Activated naive CD4-positive, alpha-beta T cell treated with anti-CD3 and anti-CD28 coated beads, Interleukin-2, amount 50 U/mL, for 24 hours (primary cell): ENCODE measurements around the gene MALRD1.

Experiments used
- H3K27ac Mint-ChIP-seq: one replicate; pipeline ENCODE4 v1.8.0; 2021; ENCODE audit warnings: mild to moderate bottlenecking, mixed read lengths
- H3K27me3 Mint-ChIP-seq: one replicate; pipeline ENCODE4 v1.8.0; 2021; ENCODE audit warnings: mixed read lengths
- H3K36me3 Mint-ChIP-seq: one replicate; pipeline ENCODE4 v1.8.0; 2021; ENCODE audit warnings: mixed read lengths
- H3K4me1 Mint-ChIP-seq: one replicate; pipeline ENCODE4 v1.8.0; 2021; ENCODE audit warnings: mixed read lengths
- H3K4me3 Mint-ChIP-seq: one replicate; pipeline ENCODE4 v1.8.0; 2021; ENCODE audit warnings: mild to moderate bottlenecking, mixed read lengths
- H3K9me3 Mint-ChIP-seq: one replicate; pipeline ENCODE4 v1.8.0; 2021; ENCODE audit warnings: mixed read lengths

The MALRD1 gene

DNA sequence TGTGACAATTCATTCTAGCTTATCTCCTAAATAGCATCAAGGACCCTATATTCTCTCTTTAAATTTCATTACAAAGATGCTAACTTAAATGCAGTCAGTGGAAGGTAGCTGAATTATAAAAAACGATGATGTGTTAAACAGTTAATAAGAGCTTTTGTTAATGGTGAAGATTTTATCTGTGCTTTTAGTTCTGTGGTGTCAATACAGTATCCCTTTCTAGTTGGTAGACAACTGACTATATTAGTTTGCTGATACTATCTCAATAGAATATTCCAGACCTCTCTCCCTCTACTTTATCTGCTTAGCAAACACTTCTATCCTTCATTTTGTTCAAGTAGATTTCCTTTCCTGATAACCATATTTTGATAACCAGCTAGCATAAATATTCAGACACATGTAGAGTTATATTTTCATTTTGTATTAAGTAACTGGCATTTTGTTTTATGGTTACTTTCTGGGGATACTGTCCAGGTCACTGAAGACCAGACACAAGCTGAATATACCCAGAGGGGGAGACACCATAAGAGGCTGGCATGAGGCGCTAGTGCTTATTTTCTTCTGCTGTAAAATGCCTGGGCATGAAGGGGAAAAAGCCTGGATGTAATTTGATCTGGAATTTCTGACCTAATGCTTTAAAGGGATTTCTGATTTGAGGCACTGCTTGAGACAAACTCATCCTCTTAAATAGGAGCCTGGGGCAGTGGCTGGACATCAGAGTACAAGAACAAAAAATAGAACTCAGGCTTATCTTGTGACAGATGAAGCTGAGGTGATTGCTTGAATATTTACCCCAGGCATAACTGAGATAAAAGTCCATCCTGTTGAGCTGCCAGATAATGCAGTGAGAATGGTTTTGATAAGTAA lies 197.5 kb downstream of the MALRD1 start:
- Mint-ChIP-seq H3K4me3 (no peak overlapping the region), H3K36me3 (no peaks in the 10 kb centered on the region), H3K9me3 (peaks cover 10% of the 10 kb centered on the region), H3K4me1 (no peaks in the 10 kb centered on the region), H3K27me3 (no peaks in the 10 kb centered on the region), H3K27ac (no peak overlapping the region)

DNA sequence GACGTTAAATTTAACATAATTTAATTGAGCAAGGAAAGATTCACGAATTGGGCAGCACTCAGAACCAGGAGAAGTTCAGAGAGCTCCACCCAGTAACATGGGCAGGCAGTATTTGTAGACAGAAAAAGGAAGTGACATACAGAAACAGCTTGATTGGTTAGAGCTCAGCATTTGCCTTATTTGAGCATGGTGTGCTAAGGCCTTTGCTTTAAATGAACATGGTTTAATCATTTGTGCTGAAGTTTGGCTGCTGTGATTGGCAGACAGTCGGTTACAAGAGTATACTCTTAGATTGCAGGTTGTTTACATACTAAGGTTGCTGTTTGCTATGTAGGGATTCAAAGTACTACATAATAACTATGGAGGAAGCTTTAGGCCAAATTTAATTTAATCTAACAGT lies 199.2 kb downstream of the MALRD1 start:
- no peak overlapping the region for H3K27ac Mint-ChIP-seq

DNA sequence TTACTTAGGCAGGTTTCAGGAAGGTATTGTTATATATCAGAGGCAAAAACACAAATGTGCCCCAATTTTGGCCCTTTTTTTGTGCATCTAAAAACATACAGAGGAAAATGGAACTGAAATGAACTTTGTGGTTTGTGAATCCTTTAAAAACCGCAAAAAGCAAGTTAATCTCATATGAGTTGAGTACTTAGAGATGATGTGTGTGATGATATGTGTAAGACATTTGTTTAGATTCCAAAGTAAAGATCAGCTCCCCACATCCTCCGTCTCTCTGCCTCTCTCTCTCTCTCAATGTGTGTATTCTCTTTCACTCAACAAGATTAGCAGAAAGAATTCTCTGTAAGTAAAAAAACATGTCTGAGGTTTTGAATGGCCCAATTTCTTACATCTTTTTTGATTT lies 201.9 kb downstream of the MALRD1 start:
- Mint-ChIP-seq H3K9me3 (no peaks in the 10 kb centered on the region), H3K27ac (no peak overlapping the region), H3K4me3 (no peak overlapping the region), H3K4me1 (no peaks in the 10 kb centered on the region), H3K36me3 (no peaks in the 10 kb centered on the region), H3K27me3 (no peaks in the 10 kb centered on the region)

More for the DNA sequence above, 199.2 kb downstream of the MALRD1 start:
- no peak overlapping the region for H3K4me3 Mint-ChIP-seq
- H3K4me1 Mint-ChIP-seq: no peaks in the 10 kb centered on the region
- H3K9me3 Mint-ChIP-seq: no peaks in the 10 kb centered on the region
- no peaks in the 10 kb centered on the region for H3K36me3 Mint-ChIP-seq
- no peaks in the 10 kb centered on the region for H3K27me3 Mint-ChIP-seq

DNA sequence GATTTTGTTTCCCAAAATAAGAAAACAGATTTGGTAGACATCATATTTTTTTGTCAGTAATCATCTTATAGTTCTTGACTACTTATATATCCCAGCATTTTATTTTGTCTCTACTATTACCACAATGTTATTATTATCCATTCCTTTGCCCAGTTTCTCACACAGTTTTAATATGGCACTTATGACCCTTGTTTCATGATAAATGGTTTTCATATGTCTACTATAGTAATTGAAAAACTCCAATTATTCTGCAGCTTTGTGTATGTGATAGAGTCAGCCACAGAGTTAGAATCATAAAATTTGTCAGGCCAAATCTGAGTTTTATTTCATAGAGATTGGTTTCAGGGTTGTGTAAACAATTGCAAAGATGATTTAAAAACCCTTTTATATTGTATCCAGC lies 203.9 kb downstream of the MALRD1 start:
- Mint-ChIP-seq H3K27ac (no peak overlapping the region), H3K4me1 (no peaks in the 10 kb centered on the region)

DNA sequence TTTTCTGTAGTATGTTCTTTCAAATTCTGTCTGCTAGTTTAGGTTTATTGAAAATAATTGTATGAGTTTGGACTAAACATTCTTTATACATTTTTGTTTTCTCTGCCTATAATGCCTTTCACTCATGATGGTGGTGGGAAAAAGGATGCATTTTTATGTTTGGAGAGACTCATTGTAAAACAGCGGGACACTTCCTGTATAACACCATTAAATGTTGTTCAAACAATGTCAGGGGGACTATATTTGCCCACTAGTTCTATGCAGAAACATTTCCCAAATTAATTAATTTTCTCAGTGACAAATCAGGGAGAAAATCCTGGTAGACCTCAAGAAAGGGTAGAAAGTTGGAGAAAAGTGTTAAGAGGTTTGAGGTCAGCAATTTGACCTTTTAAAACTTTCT lies 207.7 kb downstream of the MALRD1 start:
- no peaks in the 10 kb centered on the region for H3K4me1 Mint-ChIP-seq
- H3K36me3 Mint-ChIP-seq: no peaks in the 10 kb centered on the region
- H3K9me3 Mint-ChIP-seq: peaks cover 5% of the 10 kb centered on the region
- no peak overlapping the region for H3K27ac Mint-ChIP-seq
- no peak overlapping the region for H3K4me3 Mint-ChIP-seq
- H3K27me3 Mint-ChIP-seq: no peaks in the 10 kb centered on the region

More for the DNA sequence above, 203.9 kb downstream of the MALRD1 start:
- no peak overlapping the region for H3K4me3 Mint-ChIP-seq
- no peaks in the 10 kb centered on the region for H3K36me3 Mint-ChIP-seq
- no peaks in the 10 kb centered on the region for H3K9me3 Mint-ChIP-seq
- H3K27me3 Mint-ChIP-seq: no peaks in the 10 kb centered on the region

DNA sequence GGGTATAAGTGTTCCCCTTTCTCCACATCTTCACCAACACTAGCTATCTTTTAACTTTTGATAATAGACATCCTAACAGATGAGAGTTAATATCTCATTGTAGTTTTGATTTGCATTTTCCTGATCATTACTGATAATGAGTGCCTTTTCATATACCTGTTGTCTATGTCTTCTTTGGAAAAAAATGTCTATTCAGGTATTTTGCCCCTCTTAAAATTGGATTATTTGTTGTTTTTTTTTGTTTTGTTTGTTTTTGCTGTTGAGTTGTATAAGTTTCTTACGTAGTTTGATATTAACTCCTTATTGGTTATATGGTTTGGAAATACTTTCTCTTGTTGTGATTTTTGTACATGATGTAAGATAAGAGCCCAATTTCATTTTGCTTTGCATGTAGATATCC lies 214.7 kb downstream of the MALRD1 start:
- no peaks in the 10 kb centered on the region for H3K36me3 Mint-ChIP-seq
- H3K27ac Mint-ChIP-seq: no peak overlapping the region

DNA sequence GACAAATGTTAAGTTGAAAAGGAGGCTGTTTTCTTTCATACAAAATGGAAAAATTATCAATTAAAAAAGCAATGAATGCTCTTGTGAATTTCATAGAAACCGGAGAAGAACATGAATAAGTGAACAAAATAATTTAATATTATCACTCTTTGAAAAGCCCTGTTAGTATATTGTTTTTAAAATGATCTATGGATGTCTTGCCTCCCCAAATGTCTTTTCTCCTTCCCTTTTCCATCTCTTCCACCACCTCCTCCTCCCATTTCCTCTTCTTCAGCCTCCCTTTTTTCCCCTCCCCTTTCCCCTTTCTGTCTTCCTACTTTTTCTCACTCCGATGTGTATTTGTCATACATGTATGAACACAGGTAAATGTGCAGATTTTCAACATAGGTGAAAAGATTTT lies 234.7 kb downstream of the MALRD1 start:
- Mint-ChIP-seq H3K4me1 (no peaks in the 10 kb centered on the region), H3K27ac (no peak overlapping the region), H3K4me3 (no peak overlapping the region), H3K36me3 (no peaks in the 10 kb centered on the region), H3K9me3 (peaks cover 3% of the 10 kb centered on the region), H3K27me3 (no peaks in the 10 kb centered on the region)

More for the DNA sequence above, 214.7 kb downstream of the MALRD1 start:
- no peaks in the 10 kb centered on the region for H3K27me3 Mint-ChIP-seq
- H3K4me3 Mint-ChIP-seq: no peak overlapping the region
- peaks cover 9% of the 10 kb centered on the region for H3K9me3 Mint-ChIP-seq
- H3K4me1 Mint-ChIP-seq: no peaks in the 10 kb centered on the region

DNA sequence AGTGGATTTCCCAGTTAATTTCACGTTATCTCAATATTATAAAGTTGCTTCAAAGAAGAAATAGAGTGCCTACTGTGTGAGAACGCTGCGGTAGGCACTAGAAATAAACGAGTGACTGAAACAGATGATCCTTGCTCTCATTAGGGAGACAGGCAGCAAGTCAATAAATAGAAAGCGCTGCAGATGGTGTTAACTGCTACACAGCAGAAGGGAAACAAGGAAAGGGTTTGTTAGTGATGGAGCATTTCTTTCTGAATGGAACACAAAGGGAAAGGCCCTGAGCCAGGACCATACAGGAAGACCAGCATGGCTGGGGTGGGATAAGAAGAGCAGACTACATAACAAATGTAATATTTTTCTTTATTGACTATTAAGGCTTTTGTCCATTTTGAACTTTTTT lies 235.2 kb downstream of the MALRD1 start:
- Mint-ChIP-seq H3K27ac (no peak overlapping the region), H3K27me3 (no peaks in the 10 kb centered on the region), H3K36me3 (no peaks in the 10 kb centered on the region), H3K4me3 (no peak overlapping the region), H3K4me1 (no peaks in the 10 kb centered on the region), H3K9me3 (no peaks in the 10 kb centered on the region)

DNA sequence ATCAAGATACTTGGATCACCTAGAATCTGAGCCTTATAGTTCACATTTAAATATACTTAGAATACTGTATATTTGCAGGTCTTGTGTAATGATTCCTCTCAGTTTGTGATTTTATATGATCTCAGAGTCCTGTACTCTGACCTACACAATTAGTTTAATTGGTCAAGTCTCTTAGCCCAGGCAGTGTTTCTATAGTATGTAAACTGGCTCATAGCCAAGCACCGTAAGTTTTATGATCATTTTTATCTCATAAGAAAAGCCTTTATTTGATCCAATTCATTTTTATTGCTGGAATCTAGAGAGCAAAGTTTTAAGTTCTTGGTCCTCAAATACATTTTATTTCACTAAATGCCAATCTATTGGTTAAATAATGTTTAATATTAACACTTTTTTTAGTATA lies 242.2 kb downstream of the MALRD1 start:
- H3K4me3 Mint-ChIP-seq: no peak overlapping the region
- H3K27ac Mint-ChIP-seq: no peak overlapping the region
- H3K4me1 Mint-ChIP-seq: no peaks in the 10 kb centered on the region
- no peaks in the 10 kb centered on the region for H3K27me3 Mint-ChIP-seq
- no peaks in the 10 kb centered on the region for H3K9me3 Mint-ChIP-seq
- no peaks in the 10 kb centered on the region for H3K36me3 Mint-ChIP-seq

DNA sequence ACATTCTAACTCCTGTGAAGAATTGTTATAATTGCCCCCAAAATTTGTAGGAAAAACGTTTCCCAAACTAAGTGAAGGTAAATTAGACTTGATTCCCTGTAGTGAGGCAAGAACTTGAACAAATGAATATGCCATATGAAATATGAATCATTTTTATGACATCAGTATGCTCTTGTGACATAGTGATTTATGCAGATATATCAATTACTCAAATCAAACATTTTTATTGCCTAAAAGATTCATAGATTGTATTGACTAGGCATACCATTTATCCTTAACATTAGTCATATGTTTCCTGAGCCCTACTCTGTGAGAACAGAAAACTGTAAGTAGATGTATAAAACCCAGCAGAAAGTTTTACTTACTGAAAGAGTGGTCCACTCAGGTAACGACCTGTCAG lies 245.6 kb downstream of the MALRD1 start:
- Mint-ChIP-seq H3K4me1 (no peaks in the 10 kb centered on the region), H3K27me3 (no peaks in the 10 kb centered on the region), H3K27ac (no peak overlapping the region), H3K36me3 (no peaks in the 10 kb centered on the region), H3K9me3 (no peaks in the 10 kb centered on the region), H3K4me3 (no peak overlapping the region)

DNA sequence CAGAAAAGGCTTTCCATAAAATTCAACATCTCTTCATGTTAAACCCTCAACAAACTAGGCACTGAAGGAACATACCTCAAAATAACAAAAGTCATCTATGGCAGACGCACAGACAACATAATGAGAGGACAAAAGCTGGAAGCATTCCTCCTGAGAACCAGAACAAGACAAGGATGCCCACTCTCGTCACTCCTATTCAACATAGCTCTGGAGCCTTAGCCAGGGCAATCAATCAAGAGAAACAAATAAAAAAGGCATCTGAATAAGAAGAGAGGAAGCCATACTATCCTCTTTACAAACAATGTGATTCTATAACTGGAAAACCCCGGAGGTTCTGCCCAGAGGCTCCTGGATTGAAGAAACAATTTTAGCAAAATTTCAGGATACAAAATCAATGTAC lies 251.0 kb downstream of the MALRD1 start:
- H3K4me1 Mint-ChIP-seq: no peaks in the 10 kb centered on the region
- H3K27me3 Mint-ChIP-seq: no peaks in the 10 kb centered on the region
- no peak overlapping the region for H3K27ac Mint-ChIP-seq
- H3K36me3 Mint-ChIP-seq: no peaks in the 10 kb centered on the region
- H3K9me3 Mint-ChIP-seq: no peaks in the 10 kb centered on the region
- no peak overlapping the region for H3K4me3 Mint-ChIP-seq

DNA sequence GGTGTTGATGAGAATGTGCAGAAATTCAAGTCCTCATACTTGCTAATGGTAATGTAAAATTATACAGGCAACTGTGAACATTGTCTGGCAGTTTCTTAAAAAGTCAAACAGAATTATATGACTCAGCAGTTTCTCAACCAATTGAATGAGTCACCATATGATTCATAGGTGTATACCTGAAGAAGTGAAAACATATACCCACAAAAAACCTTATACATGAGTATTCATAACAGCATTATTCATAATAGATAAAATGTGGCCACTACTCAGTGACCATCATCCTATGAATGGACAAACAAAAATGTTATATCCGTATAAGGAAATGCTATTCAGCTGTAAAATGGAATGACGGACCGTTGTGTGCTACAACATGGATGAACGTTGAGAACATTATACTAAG lies 253.5 kb downstream of the MALRD1 start:
- Mint-ChIP-seq H3K9me3 (no peaks in the 10 kb centered on the region), H3K36me3 (no peaks in the 10 kb centered on the region), H3K4me3 (no peak overlapping the region), H3K27ac (no peak overlapping the region), H3K4me1 (no peaks in the 10 kb centered on the region), H3K27me3 (no peaks in the 10 kb centered on the region)

DNA sequence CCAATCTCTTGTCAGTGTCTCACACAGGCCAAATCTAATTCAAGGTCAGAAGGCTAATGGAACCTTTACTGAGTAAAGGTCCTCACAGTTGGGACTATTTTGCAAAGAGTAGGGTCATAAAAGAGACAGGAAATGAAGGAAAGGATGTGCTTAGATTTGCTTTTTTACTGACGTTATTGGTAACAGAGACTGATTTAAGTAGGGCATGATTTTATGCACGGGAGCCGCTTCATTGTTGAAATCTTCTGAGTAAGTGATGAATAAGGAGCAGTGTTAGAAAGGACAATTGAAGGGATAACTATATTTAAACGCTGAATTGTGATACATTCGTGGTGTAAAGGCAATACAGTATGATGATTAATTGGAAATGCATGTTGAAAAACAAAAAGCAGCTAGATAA lies 261.5 kb downstream of the MALRD1 start:
- H3K9me3 Mint-ChIP-seq: no peaks in the 10 kb centered on the region
- H3K36me3 Mint-ChIP-seq: no peaks in the 10 kb centered on the region
- no peak overlapping the region for H3K4me3 Mint-ChIP-seq
- H3K4me1 Mint-ChIP-seq: no peaks in the 10 kb centered on the region
- H3K27me3 Mint-ChIP-seq: no peaks in the 10 kb centered on the region
- no peak overlapping the region for H3K27ac Mint-ChIP-seq

DNA sequence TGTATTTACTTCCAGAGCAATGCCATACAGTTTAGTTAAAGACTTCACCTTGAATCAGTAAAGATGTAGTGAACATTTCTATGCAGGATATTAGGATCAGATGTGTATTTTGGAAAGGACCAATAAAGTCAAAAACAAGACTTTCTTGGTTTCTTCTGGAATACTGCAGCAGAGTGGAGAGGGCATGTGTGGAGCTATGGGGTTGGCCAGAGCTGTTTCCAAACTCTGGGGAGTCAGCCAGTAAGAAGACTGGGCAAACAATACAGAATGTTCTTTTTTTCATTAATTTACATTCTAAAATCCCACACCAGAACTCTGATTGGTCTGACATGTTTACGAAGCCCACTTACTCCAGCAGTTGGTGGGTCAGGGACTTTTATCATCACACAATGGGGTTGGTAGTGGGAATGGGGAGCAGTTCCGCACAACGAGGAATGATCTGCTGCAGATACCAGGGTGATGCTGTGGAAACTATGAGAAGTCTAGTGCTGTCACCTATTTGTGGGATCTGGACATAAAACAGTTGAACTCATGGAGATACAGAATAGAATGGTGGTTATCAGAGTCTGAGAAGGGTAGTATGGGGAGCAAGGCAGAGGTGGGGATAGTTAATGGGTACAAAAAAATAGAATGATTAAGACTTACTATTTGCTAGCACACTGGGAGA lies 267.7 kb downstream of the MALRD1 start:
- no peak overlapping the region for H3K4me3 Mint-ChIP-seq
- H3K36me3 Mint-ChIP-seq: no peaks in the 10 kb centered on the region
- no peak overlapping the region for H3K27ac Mint-ChIP-seq
- H3K9me3 Mint-ChIP-seq: no peaks in the 10 kb centered on the region
- H3K27me3 Mint-ChIP-seq: no peaks in the 10 kb centered on the region
- H3K4me1 Mint-ChIP-seq: no peaks in the 10 kb centered on the region

DNA sequence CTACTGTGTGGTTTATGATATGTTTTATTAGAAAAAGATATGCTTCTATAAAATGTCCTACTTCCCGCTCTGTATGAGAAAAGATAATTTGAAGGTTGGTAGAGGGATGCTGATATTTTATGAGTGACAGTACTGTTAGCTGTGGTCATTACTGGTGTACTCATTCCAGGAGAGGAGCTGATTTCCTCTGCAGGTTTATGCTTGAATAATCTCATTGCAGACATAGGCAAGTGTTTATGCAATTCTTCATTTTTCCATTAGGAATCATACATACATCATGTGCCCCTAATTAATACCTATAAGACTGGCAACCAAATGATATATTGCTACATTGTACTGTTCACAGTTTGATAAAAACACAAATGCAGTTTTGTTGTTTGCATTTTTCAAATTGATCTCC lies 269.4 kb downstream of the MALRD1 start:
- Mint-ChIP-seq H3K36me3 (no peaks in the 10 kb centered on the region), H3K27me3 (no peaks in the 10 kb centered on the region), H3K9me3 (no peaks in the 10 kb centered on the region), H3K4me3 (no peak overlapping the region), H3K4me1 (no peaks in the 10 kb centered on the region), H3K27ac (no peak overlapping the region)

DNA sequence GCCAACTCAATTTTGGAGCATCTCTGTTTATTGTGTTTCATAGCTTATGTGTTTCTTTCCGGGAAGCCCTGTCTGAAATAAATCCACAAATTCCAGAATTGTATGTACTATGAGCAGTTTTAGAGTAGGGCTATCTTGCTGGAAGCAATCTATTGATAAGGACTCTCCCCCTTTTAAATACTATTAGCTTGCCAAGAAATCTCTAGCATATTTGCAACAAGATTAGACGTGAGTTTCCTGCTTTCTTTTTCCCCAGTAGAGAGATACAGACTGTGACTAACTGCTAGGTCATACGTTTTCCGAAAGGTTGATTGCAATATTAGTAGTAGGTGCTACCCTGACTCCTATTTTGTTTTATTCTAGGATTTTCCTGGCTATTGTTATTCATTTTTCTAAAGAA lies 277.0 kb downstream of the MALRD1 start:
- Mint-ChIP-seq H3K4me1 (no peaks in the 10 kb centered on the region), H3K27ac (no peak overlapping the region), H3K9me3 (no peaks in the 10 kb centered on the region), H3K36me3 (no peaks in the 10 kb centered on the region), H3K4me3 (no peak overlapping the region), H3K27me3 (no peaks in the 10 kb centered on the region)
